Measurements from ENCODE around the gene ATP2C1.

The ATP2C1 gene

DNA sequence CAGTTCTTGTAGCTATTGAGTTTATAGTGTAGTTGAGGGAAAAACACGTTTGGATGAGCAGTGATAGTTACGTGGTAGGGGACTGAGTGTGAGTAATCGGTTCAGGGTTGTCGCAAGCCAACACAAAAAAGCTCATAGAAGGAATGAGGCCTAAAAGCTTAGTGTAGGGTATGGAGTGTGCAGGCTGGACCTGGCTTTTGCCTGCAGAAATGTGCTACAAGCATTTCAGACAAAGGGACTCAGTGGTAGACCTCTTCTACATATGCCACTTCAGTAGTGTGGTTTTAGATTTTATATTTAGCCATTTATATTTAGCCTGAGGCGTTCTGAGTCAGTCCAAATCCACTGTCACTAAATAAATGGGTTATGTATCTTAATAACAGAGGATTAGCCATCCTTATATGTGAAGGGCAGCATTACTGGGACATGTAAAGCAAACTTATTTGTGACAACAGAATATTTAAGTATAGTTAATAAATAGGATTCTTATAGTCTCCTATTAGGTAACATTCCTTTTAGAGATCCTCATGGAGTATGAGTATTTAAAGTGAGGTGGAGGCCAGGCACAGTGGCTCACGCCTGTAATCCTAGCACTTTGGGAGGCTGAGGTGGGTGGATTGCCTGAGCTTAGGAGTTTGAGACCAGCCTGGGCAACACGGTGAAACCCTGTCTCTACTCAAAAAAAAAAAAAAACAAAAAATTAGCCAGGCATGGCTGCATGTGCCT lies 21.8 kb downstream of the ATP2C1 start:
- no peak overlapping the region for H3K27ac ChIP-seq (ENCODE audit: insufficient read depth in 1 of 2, low read depth in 1 of 2, low read length in 2 of 2, poor library complexity in 1 of 2, severe bottlenecking in 2 of 2)
- H3K36me3 ChIP-seq (ENCODE audit: control insufficient read depth in 4 of 4, insufficient read depth in 4 of 4, low read length in 3 of 4), result peaks cover 0 to 8% (median 3%) of the 10 kb centered on the region in 4 experiments
- H3K4me1 ChIP-seq (ENCODE audit: control extremely low read depth in 1 of 4, control insufficient read depth in 4 of 4, insufficient read depth in 4 of 4, low read length in 3 of 4), result no peaks in the 10 kb centered on the region
- ChIA-PET POLR2A (interaction anchor here (0.6 to 1.0 kb wide), 2 partner anchors 14 to 58 kb away, joined by 3 read pairs; no protein-coding TSS in a partner anchor), CTCF (interaction anchor here (1.1 to 2.3 kb wide), 4 partner anchors 9 to 59 kb away, joined by 3 to 9 read pairs (median 5); partner anchors contain the start of gene ATP2C1)
- peaks cover 0 to 11% (median 4%) of the 10 kb centered on the region in 5 experiments for H3K9me3 ChIP-seq (ENCODE audit: control extremely low read depth in 1 of 5, control insufficient read depth in 4 of 5, insufficient read depth in 2 of 5, low read depth in 1 of 5, low read length in 4 of 5)
- H3K4me3 ChIP-seq (ENCODE audit: control insufficient read depth in 1 of 7, extremely low read depth in 1 of 7, insufficient read depth in 4 of 7, low read depth in 2 of 7, low read length in 6 of 7), result no peak overlapping the region
- DNase-seq, result no peak
- no peaks in the 10 kb centered on the region for H3K27me3 ChIP-seq (replicated peaks in 2 of 5; ENCODE audit: control insufficient read depth in 4 of 5, insufficient read depth in 5 of 5, low read length in 4 of 5)
- WGBS (ENCODE audit: insufficient coverage), result 94% methylated on average over 5 of the region's 7 CpGs

DNA sequence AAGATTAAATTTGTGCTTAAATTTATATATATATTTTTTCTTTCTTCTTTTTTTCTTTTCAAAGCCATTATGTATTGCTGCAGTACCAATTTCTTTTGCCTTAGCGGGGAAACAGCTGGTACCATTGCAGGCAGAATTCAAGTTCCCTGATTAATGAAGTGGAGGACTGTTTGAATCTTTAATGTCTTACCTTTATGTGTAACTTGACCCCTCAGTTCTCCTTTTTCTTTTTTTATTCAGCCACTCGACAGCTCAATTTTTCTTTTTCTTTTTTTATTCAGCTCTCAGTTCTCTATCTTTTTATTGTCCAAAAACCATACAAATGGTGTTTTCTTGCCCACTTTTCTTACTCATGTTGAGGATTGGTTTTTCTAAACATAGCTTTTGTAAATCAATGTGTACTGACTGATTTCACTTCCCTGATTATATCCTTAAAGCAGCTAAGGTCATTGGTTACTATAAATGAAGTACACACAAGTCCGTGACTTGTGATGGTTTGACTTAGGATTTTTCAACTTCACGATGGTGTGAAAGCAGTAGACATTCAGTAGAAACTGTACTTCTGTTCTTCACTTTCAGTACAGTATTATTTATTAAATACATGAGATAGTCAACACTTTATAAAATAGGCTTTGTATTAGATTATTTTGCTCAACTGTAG lies 22.8 kb downstream of the ATP2C1 start:
- ChIA-PET POLR2A (interaction anchor here (0.6 kb wide), 1 partner anchor 57 kb away, joined by 3 read pairs; no protein-coding TSS in a partner anchor), CTCF (interaction anchor here (1.5 to 1.9 kb wide), 2 partner anchors 8 to 17 kb away, joined by 5 read pairs; no protein-coding TSS in a partner anchor)

DNA sequence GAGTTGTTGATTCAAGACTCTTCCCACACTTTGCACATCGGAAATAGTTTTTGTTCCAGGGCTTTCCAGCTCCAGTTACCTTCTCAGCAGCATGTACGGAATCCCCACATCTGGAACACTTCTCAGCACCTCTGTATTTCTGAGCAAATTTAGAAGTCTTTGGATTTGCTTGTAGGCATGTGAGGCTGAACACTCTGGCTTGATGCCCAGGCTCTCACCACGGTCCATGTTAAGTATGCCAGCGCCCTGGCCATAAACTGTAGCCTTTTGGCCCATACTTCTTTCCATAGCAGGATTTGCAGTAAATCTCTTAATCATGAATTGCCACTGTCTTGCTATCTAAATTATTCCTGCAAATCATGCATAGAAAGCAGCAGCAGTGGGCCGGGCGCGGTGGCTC lies 24.4 kb downstream of the ATP2C1 start:
- Histone ChIP-seq H3K9me3 (ENCODE audit: control extremely low read depth in 1 of 5, control insufficient read depth in 4 of 5, insufficient read depth in 2 of 5, low read depth in 1 of 5, low read length in 4 of 5) (peaks cover 3 to 25% (median 6%) of the 10 kb centered on the region in 5 experiments), H3K27me3 (replicated peaks in 2 of 5; ENCODE audit: control insufficient read depth in 4 of 5, insufficient read depth in 5 of 5, low read length in 4 of 5) (no peaks in the 10 kb centered on the region), H3K4me1 (ENCODE audit: control extremely low read depth in 1 of 4, control insufficient read depth in 4 of 4, insufficient read depth in 4 of 4, low read length in 3 of 4) (no peaks in the 10 kb centered on the region), H3K27ac (ENCODE audit: insufficient read depth in 1 of 2, low read depth in 1 of 2, low read length in 2 of 2, poor library complexity in 1 of 2, severe bottlenecking in 2 of 2) (no peak overlapping the region), H3K4me3 (ENCODE audit: control insufficient read depth in 1 of 7, extremely low read depth in 1 of 7, insufficient read depth in 4 of 7, low read depth in 2 of 7, low read length in 6 of 7) (no peak overlapping the region), H3K36me3 (ENCODE audit: control insufficient read depth in 4 of 4, insufficient read depth in 4 of 4, low read length in 3 of 4) (peaks cover 0 to 8% (median 3%) of the 10 kb centered on the region in 4 experiments)
- 88% methylated on average over 6 of the region's 7 CpGs for WGBS (ENCODE audit: insufficient coverage)
- DNase-seq, result peak in 1 of 3 donors; percentile 21
- CTCF ChIA-PET, result interaction anchor here (1.3 kb wide), 1 partner anchor 9 kb away, joined by 3 read pairs; no protein-coding TSS in a partner anchor
- POLR2A ChIA-PET, result no interaction called here

More for the DNA sequence above, 22.8 kb downstream of the ATP2C1 start:
- Histone ChIP-seq H3K9me3 (ENCODE audit: control extremely low read depth in 1 of 5, control insufficient read depth in 4 of 5, insufficient read depth in 2 of 5, low read depth in 1 of 5, low read length in 4 of 5) (peaks cover 0 to 16% (median 4%) of the 10 kb centered on the region in 5 experiments), H3K27me3 (replicated peaks in 2 of 5; ENCODE audit: control insufficient read depth in 4 of 5, insufficient read depth in 5 of 5, low read length in 4 of 5) (no peaks in the 10 kb centered on the region), H3K4me1 (ENCODE audit: control extremely low read depth in 1 of 4, control insufficient read depth in 4 of 4, insufficient read depth in 4 of 4, low read length in 3 of 4) (no peaks in the 10 kb centered on the region), H3K27ac (ENCODE audit: insufficient read depth in 1 of 2, low read depth in 1 of 2, low read length in 2 of 2, poor library complexity in 1 of 2, severe bottlenecking in 2 of 2) (no peak overlapping the region), H3K4me3 (ENCODE audit: control insufficient read depth in 1 of 7, extremely low read depth in 1 of 7, insufficient read depth in 4 of 7, low read depth in 2 of 7, low read length in 6 of 7) (no peak overlapping the region), H3K36me3 (ENCODE audit: control insufficient read depth in 4 of 4, insufficient read depth in 4 of 4, low read length in 3 of 4) (peaks cover 0 to 8% (median 3%) of the 10 kb centered on the region in 4 experiments)
- DNase-seq, result no peak
- no CpG with 5 or more reads among the region's 4 CpGs for WGBS (ENCODE audit: insufficient coverage)

DNA sequence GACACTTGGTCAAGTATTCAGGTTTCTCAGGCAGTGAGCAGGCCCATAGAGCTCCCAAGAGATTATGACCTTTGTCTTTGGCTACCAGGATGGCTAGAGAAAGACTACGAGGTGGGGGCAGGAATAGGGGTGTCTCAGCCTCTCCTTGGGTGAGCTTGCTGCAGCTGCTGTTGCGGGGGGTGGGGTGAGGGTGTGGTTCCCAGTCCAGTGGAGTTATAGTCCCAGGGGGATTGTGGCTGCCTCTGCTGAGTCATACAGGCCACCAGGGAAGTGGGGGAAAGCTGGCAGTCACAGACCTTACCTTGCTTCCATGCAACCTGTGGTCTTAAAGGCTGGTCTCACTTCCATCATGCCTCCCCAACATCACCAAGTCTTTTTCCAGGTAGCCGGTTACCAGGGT lies 31.7 kb downstream of the ATP2C1 start:
- DNase-seq, result no peak
- Histone ChIP-seq H3K27ac (ENCODE audit: insufficient read depth in 1 of 2, low read depth in 1 of 2, low read length in 2 of 2, poor library complexity in 1 of 2, severe bottlenecking in 2 of 2) (no peak overlapping the region), H3K4me3 (ENCODE audit: control insufficient read depth in 1 of 7, extremely low read depth in 1 of 7, insufficient read depth in 4 of 7, low read depth in 2 of 7, low read length in 6 of 7) (no peak overlapping the region), H3K36me3 (ENCODE audit: control insufficient read depth in 4 of 4, insufficient read depth in 4 of 4, low read length in 3 of 4) (peaks cover 0 to 6% (median 3%) of the 10 kb centered on the region in 4 experiments), H3K4me1 (ENCODE audit: control extremely low read depth in 1 of 4, control insufficient read depth in 4 of 4, insufficient read depth in 4 of 4, low read length in 3 of 4) (peaks cover 0 to 7% (median 0%) of the 10 kb centered on the region in 4 experiments), H3K9me3 (ENCODE audit: control extremely low read depth in 1 of 5, control insufficient read depth in 4 of 5, insufficient read depth in 2 of 5, low read depth in 1 of 5, low read length in 4 of 5) (peaks cover 4 to 25% (median 6%) of the 10 kb centered on the region in 5 experiments), H3K27me3 (replicated peaks in 2 of 5; ENCODE audit: control insufficient read depth in 4 of 5, insufficient read depth in 5 of 5, low read length in 4 of 5) (no peaks in the 10 kb centered on the region)
- ChIA-PET POLR2A (no interaction called here), CTCF (no interaction called here)
- 100% methylated on average over 1 of the region's 3 CpGs for WGBS (ENCODE audit: insufficient coverage)

DNA sequence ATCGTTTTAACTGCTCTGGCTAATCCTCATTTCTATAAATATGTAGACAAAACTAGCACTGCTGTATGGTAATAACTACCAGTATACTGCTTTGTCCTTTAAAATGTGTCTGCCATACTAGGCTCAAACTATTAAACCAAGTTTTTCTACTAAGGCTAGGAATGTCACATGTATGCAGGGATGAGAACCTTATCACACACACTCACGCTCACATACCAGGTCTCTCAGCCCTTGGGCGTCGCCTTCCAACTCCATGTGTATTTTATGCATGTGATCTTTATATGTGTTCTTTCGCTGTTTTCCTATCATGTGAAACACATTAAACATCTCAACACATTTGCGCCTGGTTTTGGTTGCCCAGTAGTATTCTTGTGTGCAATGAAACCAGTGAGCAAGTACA lies 32.6 kb downstream of the ATP2C1 start:
- Histone ChIP-seq H3K36me3 (ENCODE audit: control insufficient read depth in 4 of 4, insufficient read depth in 4 of 4, low read length in 3 of 4) (peaks cover 3 to 8% (median 5%) of the 10 kb centered on the region in 4 experiments), H3K27me3 (replicated peaks in 2 of 5; ENCODE audit: control insufficient read depth in 4 of 5, insufficient read depth in 5 of 5, low read length in 4 of 5) (no peaks in the 10 kb centered on the region), H3K4me1 (ENCODE audit: control extremely low read depth in 1 of 4, control insufficient read depth in 4 of 4, insufficient read depth in 4 of 4, low read length in 3 of 4) (peaks cover 0 to 7% (median 0%) of the 10 kb centered on the region in 4 experiments), H3K27ac (ENCODE audit: insufficient read depth in 1 of 2, low read depth in 1 of 2, low read length in 2 of 2, poor library complexity in 1 of 2, severe bottlenecking in 2 of 2) (no peak overlapping the region), H3K4me3 (ENCODE audit: control insufficient read depth in 1 of 7, extremely low read depth in 1 of 7, insufficient read depth in 4 of 7, low read depth in 2 of 7, low read length in 6 of 7) (no peak overlapping the region), H3K9me3 (ENCODE audit: control extremely low read depth in 1 of 5, control insufficient read depth in 4 of 5, insufficient read depth in 2 of 5, low read depth in 1 of 5, low read length in 4 of 5) (peaks cover 4 to 21% (median 6%) of the 10 kb centered on the region in 5 experiments)
- no CpG with 5 or more reads among the region's 6 CpGs for WGBS (ENCODE audit: insufficient coverage)
- no peak for DNase-seq
- CTCF ChIA-PET, result no interaction called here
- POLR2A ChIA-PET, result no interaction called here

DNA sequence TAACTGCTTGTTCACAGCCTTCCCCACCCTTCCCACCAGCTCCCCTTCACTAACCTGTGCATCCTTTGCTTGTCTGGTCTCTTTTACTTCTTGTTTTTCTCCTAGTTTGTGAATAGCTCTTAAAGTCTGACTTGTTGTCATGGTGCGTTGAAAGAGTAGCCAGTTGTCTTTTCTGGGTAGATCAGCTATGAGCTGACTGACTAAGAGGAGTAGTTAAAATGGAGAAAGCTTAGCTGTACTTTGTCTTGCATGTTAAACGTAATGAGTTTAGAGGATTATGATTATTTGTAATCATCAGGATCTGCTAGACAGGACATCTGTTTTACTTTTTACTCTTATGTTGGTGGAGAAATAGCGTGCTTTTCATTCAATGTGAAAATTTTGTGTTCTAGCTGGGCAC lies 35.9 kb downstream of the ATP2C1 start:
- Histone ChIP-seq H3K4me3 (ENCODE audit: control insufficient read depth in 1 of 7, extremely low read depth in 1 of 7, insufficient read depth in 4 of 7, low read depth in 2 of 7, low read length in 6 of 7) (no peak overlapping the region), H3K27me3 (replicated peaks in 2 of 5; ENCODE audit: control insufficient read depth in 4 of 5, insufficient read depth in 5 of 5, low read length in 4 of 5) (no peaks in the 10 kb centered on the region), H3K27ac (ENCODE audit: insufficient read depth in 1 of 2, low read depth in 1 of 2, low read length in 2 of 2, poor library complexity in 1 of 2, severe bottlenecking in 2 of 2) (no peak overlapping the region), H3K4me1 (ENCODE audit: control extremely low read depth in 1 of 4, control insufficient read depth in 4 of 4, insufficient read depth in 4 of 4, low read length in 3 of 4) (peaks cover 0 to 7% (median 0%) of the 10 kb centered on the region in 4 experiments), H3K36me3 (ENCODE audit: control insufficient read depth in 4 of 4, insufficient read depth in 4 of 4, low read length in 3 of 4) (peaks cover 9 to 19% (median 18%) of the 10 kb centered on the region in 4 experiments), H3K9me3 (ENCODE audit: control extremely low read depth in 1 of 5, control insufficient read depth in 4 of 5, insufficient read depth in 2 of 5, low read depth in 1 of 5, low read length in 4 of 5) (peaks cover 0 to 2% (median 0%) of the 10 kb centered on the region in 5 experiments)
- CTCF ChIA-PET, result interaction anchor here (0.8 to 1.0 kb wide), 3 partner anchors 9 to 65 kb away, joined by 3 to 4 read pairs (median 4); no protein-coding TSS in a partner anchor
- DNase-seq, result no peak
- WGBS (ENCODE audit: insufficient coverage), result 67% methylated on average over 3 of the region's 3 CpGs
- POLR2A ChIA-PET, result interaction anchor here (0.8 kb wide), 1 partner anchor 14 kb away, joined by 3 read pairs; no protein-coding TSS in a partner anchor
